Pancreas (tissue), 10 donors: Measurements from ENCODE around the gene HSD17B14. TPM values are rescaled to one million over a fixed set of nuclear protein-coding genes. Genes with fewer than 3 reads are reported as not detected.
"Not testable (repeated sequence)": the region's sequence is repeated elsewhere in the genome, so short reads cannot be mapped to it uniquely, and the experiment has no call there.

Source experiments
- ATAC-seq, 4 donors: fragments of 200-7000 bp; cut with Tn5 transposase; one replicate each; pipeline versions ENCODE4 v1.8.0 to v1.9.1; 2020; ENCODE audit warnings: mild to moderate bottlenecking in 4 of 4, moderate library complexity in 4 of 4
- DNase-seq, 6 donors: peaks; one replicate each; pipeline ENCODE4 v3.0.0-alpha.2; 2020
- FAIRE-seq: peaks from 2 replicates; lab custom pipeline; 2012; peaks lifted over from hg19 to GRCh38; lab: Jason Lieb, UNC
- H3K27ac ChIP-seq, 4 donors: fragments of 200-600 bp; sonication (generic); 1 replicate in 3 of 4; 2 replicates in 1 of 4; pipeline versions ENCODE4 v1.5.0 to v1.8.0; 2020
- H3K27me3 ChIP-seq, 4 donors: fragments of 200-600 bp; one replicate each; pipeline ENCODE4 v1.8.0; 2021
- H3K36me3 ChIP-seq, 3 donors: fragments of 200-600 bp; sonication (generic) in 1 of 3; one replicate each; pipeline versions ENCODE4 v1.5.0 to v1.8.0; 2020 to 2021
- H3K4me1 ChIP-seq, 3 donors: fragments of 200-600 bp; one replicate each; pipeline ENCODE4 v1.8.0; 2021
- H3K4me3 ChIP-seq, 4 donors: fragments of 200-600 bp; sonication (generic) in 2 of 4; one replicate each; pipeline versions ENCODE4 v1.5.0 to v1.8.0; 2020 to 2021
- H3K9me3 ChIP-seq, 4 donors: fragments of 200-600 bp; one replicate each; pipeline ENCODE4 v1.8.0; 2021
- CTCF ChIP-seq, 4 donors: fragments of 200-600 bp; sonication (generic) in 3 of 4; IDR thresholded peaks; one replicate each; pipeline versions ENCODE4 v1.5.0 to v1.8.0; 2021; ENCODE audit warnings: antibody characterized with exemption in 4 of 4
- WGBS, 2 donors: extraction: QIAGEN DNeasy Blood & Tissue Kit; methylation state at CpG; one replicate each; pipeline ENCODE4 v1.1.7; 2013; 5-methylcytosine and 5-hydroxymethylcytosine counted together
- intact Hi-C, 3 donors: fragments of 100-400 bp; cut with DNase I; formaldehyde crosslinking; loops; one replicate each; pipeline versions ENCODE4 v1.11.1 to v1.14.2; 2022
- polyA plus RNA-seq, 2 donors: library from polyadenylated mRNA; stranded (reverse); fragments of 200-250 nt; gene quantifications; one replicate each; pipeline ENCODE4 v1.2.3, GENCODE V29; 2013
- total RNA-seq, 6 donors: library from RNA; stranded (reverse); fragmentation: NEBNext Ultra II Directional in 4 of 6; extraction: Animal tissue kit (Norgen Biotek cat#: 25700) in 4 of 6; gene quantifications; one replicate each; pipeline versions ENCODE4 v1.2.1 to v1.2.4, GENCODE V29; 2021 to 2023
- donor health status: healthy with polysubstance abuse.
- donor health status: DM: no; HTN: no; CAD: no; lungs with moderate emphysema.
- donor health status: DM: no; HTN: no; CAD: no.
- donor health status: control.
- donor health status: control.
- donor health status: Bipolar disorder and iron deficiency.
- donor health status: DM: yes; HTN: yes; CAD: no.
- donor health status: DM: no; HTN: no; CAD: no.
- donor health status: DM: no; HTN: no; CAD: no.
- donor health status: DM: yes; HTN: yes; CAD: no.

Gene HSD17B14
- total and polyA plus RNA-seq, 8 donors, result 0.69 to 25.4 (median 2.8) TPM

- intact Hi-C loops, result no loop called here
- no peaks in the 10 kb centered on the region for H3K9me3 ChIP-seq
- no peak for TF ChIP-seq CTCF (IDR thresholded peaks at IDR 0.05)
- WGBS, 2 donors, result 28 to 38% methylated on average over 33 to 34 of the region's 34 CpGs
- FAIRE-seq, result no peak
- peak; percentile 78 to 86 (median 82) for ATAC-seq
- no peaks in the 10 kb centered on the region for H3K27me3 ChIP-seq
- DNase-seq, result peak; percentile 68 to 88 (median 80)
- H3K4me3 ChIP-seq, result peak overlapping the region in 3 of 4 donors; percentile 10 to 40 (median 35)
- no peaks in the 10 kb centered on the region for H3K4me1 ChIP-seq
- peak overlapping the region; percentile 17 to 83 (median 52) for H3K27ac ChIP-seq
- H3K36me3 ChIP-seq, result no peaks in the 10 kb centered on the region
Measured at GRCh38 chr19:48858984-48859710, 22.9 kb upstream of the HSD17B14 start.

GRCh38 chr19:48856921-48857320, 20.6 kb upstream of the HSD17B14 start:
- no peak for DNase-seq
- ATAC-seq, result no peak
- WGBS, 2 donors, result 95 to 96% methylated on average over 6 of the region's 6 CpGs
- Histone ChIP-seq H3K4me3 (no peak overlapping the region), H3K27me3 (no peaks in the 10 kb centered on the region), H3K9me3 (no peaks in the 10 kb centered on the region), H3K36me3 (no peaks in the 10 kb centered on the region), H3K27ac (no peak overlapping the region), H3K4me1 (no peaks in the 10 kb centered on the region)
- TF ChIP-seq CTCF (IDR thresholded peaks at IDR 0.05), result no peak
- FAIRE-seq, result no peak
- intact Hi-C loops, result no loop called here

GRCh38 chr19:48854103-48854502, 17.8 kb upstream of the HSD17B14 start:
- Histone ChIP-seq H3K4me1 (no peaks in the 10 kb centered on the region), H3K27me3 (no peaks in the 10 kb centered on the region), H3K36me3 (no peaks in the 10 kb centered on the region), H3K4me3 (no peak overlapping the region), H3K9me3 (no peaks in the 10 kb centered on the region), H3K27ac (no peak overlapping the region)
- DNase-seq (no peak), FAIRE-seq (no peak), ATAC-seq (no peak)
- WGBS, 2 donors, result 85 to 86% methylated on average over 7 of the region's 7 CpGs
- intact Hi-C loops, result no loop called here
- TF ChIP-seq CTCF (IDR thresholded peaks at IDR 0.05), result no peak

GRCh38 chr19:48853483-48853882, 17.2 kb upstream of the HSD17B14 start:
- Histone ChIP-seq H3K4me3 (no peak overlapping the region), H3K4me1 (no peaks in the 10 kb centered on the region), H3K9me3 (no peaks in the 10 kb centered on the region), H3K27ac (no peak overlapping the region), H3K27me3 (no peaks in the 10 kb centered on the region), H3K36me3 (no peaks in the 10 kb centered on the region)
- ATAC-seq, result no peak
- peak in 1 of 6 donors; percentile 48 for DNase-seq
- intact Hi-C loops, result no loop called here
- WGBS, 2 donors, result 91 to 95% methylated on average over 8 of the region's 8 CpGs
- no peak for TF ChIP-seq CTCF (IDR thresholded peaks at IDR 0.05)
- FAIRE-seq, result no peak

- Histone ChIP-seq H3K27ac (no peak overlapping the region), H3K4me1 (no peaks in the 10 kb centered on the region), H3K4me3 (no peak overlapping the region), H3K9me3 (no peaks in the 10 kb centered on the region), H3K36me3 (no peaks in the 10 kb centered on the region), H3K27me3 (no peaks in the 10 kb centered on the region)
- 90 to 96% methylated on average over 4 of the region's 4 CpGs for WGBS, 2 donors
- no peak for TF ChIP-seq CTCF (IDR thresholded peaks at IDR 0.05)
- FAIRE-seq (no peak), ATAC-seq (no peak), DNase-seq (no peak)
- intact Hi-C loops, result no loop called here
Measured at GRCh38 chr19:48852292-48852691, 16.0 kb upstream of the HSD17B14 start.

GRCh38 chr19:48846659-48847058, 10.4 kb upstream of the HSD17B14 start:
- not testable (repeated sequence) for H3K27me3 ChIP-seq, H3K36me3 ChIP-seq, DNase-seq, H3K27ac ChIP-seq, H3K4me3 ChIP-seq, H3K9me3 ChIP-seq, FAIRE-seq, ATAC-seq, H3K4me1 ChIP-seq
- intact Hi-C loops, result loop anchor here in 2 of 3 donors (10.0 kb wide), 2 partner anchors 52 to 202 kb away; partner anchors contain the start of gene CA11 (in 1 of the 2)
- 88 to 96% methylated on average over 3 of the region's 3 CpGs for WGBS, 2 donors
